HepG2 (cell line): Measurements from ENCODE around the gene NPHP4.

ENCODE experiments used
- KLF16 ChIP-seq, 2 experiments: sonication (generic) in 1 of 2; formaldehyde crosslinking in 1 of 2; IDR thresholded peaks; 2 replicates each; pipeline versions ENCODE4 v1.6.1 to v1.8.0; 2016 to 2023; ENCODE audit warnings: missing genetic modification reagents in 2 of 2, missing compliant biosample characterization in 1 of 2
- ZNF143 ChIP-seq: sonication (generic); formaldehyde crosslinking; IDR thresholded peaks from 2 replicates; pipeline ENCODE4 v1.4.0; 2020; ENCODE audit warnings: missing genetic modification reagents

DNA sequence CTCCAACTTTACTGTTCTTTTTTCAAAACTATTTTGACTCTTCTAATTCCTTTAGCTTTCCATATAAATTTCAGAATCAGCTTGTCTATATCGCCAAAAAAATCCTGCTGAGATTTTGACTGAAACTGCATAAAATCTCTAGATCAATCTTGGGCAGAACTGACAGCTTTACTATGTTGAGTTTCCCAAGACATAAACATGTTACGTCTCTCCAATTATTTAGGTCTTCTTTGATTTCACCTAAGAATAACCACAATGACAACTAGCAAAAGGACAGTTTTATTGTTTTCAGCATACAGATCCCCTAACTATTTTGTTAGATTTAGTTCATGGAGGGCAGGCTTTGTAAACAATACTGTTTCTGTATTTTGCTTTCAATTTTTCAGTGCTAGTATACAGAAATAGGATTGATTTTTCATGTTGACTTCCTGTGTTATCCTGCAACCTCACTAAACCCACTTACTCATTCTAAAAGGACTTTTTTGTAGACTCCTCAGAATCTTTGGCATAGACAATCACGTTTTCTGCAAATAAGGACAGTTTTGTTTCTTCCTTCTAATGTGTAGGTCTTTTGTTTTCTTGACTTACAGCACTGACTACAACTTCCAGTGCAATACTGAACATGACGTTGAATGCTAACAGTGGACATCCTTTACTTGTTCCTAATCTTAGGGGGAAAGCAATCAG, 63.4 kb downstream of the NPHP4 start:
- no peak for TF ChIP-seq ZNF143 (CRISPR knock-in tag)
- TF ChIP-seq KLF16 (CRISPR knock-in tag; IDR thresholded peaks at IDR 0.05), result no peak
